BE2C (cell line): ENCODE data around the gene GRAMD1C.

Experiments used
- DNase-seq: peaks from one replicate; pipeline ENCODE4 v3.0.0-alpha.2; 2020
- H3K27me3 ChIP-seq: fragments of 250-450 bp; sonication (Bioruptor Pico); 2 replicates; pipeline ENCODE4 v1.5.1; 2020; ENCODE audit warnings: mild to moderate bottlenecking
- H3K36me3 ChIP-seq: fragments of 250-450 bp; sonication (Bioruptor Pico); 2 replicates; pipeline ENCODE4 v1.5.1; 2020; ENCODE audit warnings: mild to moderate bottlenecking
- H3K4me1 ChIP-seq: fragments of 250-450 bp; sonication (Bioruptor Pico); 2 replicates; pipeline ENCODE4 v1.5.1; 2020
- H3K4me3 ChIP-seq: 2 replicates; pipeline ENCODE4 v1.5.1; 2011; ENCODE audit warnings: low read depth, low read length
- H3K9me3 ChIP-seq: fragments of 250-450 bp; sonication (Bioruptor Pico); 2 replicates; pipeline ENCODE4 v1.5.1; 2020
- CTCF ChIP-seq: IDR thresholded peaks from 2 replicates; pipeline ENCODE4 v1.5.1; 2012; ENCODE audit warnings: mild to moderate bottlenecking, low read depth, low read length

Gene GRAMD1C

GRCh38 chr3:113985541-113985940 is 147.0 kb downstream of the GRAMD1C start:
- Histone ChIP-seq H3K9me3 (no peaks in the 10 kb centered on the region; the same call in 1 of the 2 replicates), H3K4me3 (no peak overlapping the region), H3K4me1 (no peaks in the 10 kb centered on the region), H3K27me3 (peaks cover 6% of the 10 kb centered on the region), H3K36me3 (no peaks in the 10 kb centered on the region)
- TF ChIP-seq CTCF = no peak
- no peak for DNase-seq
